Loucy (cell line): ENCODE results near the gene PUM2.

Experiments
- H2AFZ ChIP-seq: fragments of 200-600 bp; sonication (generic); 2 replicates; pipeline ENCODE4 v1.6.0; 2016; ENCODE audit warnings: antibody characterized with exemption, mild to moderate bottlenecking, low read length, moderate library complexity
- H3F3A ChIP-seq: fragments of 200-600 bp; 2 replicates; pipeline ENCODE4 v1.6.0; 2016; ENCODE audit warnings: antibody characterized with exemption, low read depth, mild to moderate bottlenecking
- H3K27me3 ChIP-seq: fragments of 200-600 bp; sonication (generic); 2 replicates; pipeline ENCODE4 v1.6.1; 2014; ENCODE audit warnings: low read length, mild to moderate bottlenecking; ENCODE audit not compliant: insufficient read depth, poor library complexity, severe bottlenecking
- H3K36me3 ChIP-seq: fragments of 200-600 bp; sonication (generic); 2 replicates; pipeline ENCODE4 v1.6.1; 2016; ENCODE audit warnings: low read length; ENCODE audit not compliant: insufficient read depth
- H3K4me1 ChIP-seq: fragments of 200-600 bp; sonication (generic); 2 replicates; pipeline ENCODE4 v1.5.1; 2014; ENCODE audit warnings: low read length, mild to moderate bottlenecking; ENCODE audit not compliant: insufficient read depth, poor library complexity, severe bottlenecking
- H3K4me2 ChIP-seq: fragments of 200-600 bp; sonication (generic); 2 replicates; pipeline ENCODE4 v1.6.0; 2014; ENCODE audit warnings: antibody characterized with exemption, low read length, low read depth, mild to moderate bottlenecking; ENCODE audit not compliant: poor library complexity, severe bottlenecking
- H3K4me3 ChIP-seq: fragments of 200-600 bp; sonication (generic); 2 replicates; pipeline ENCODE4 v1.5.1; 2014; ENCODE audit warnings: low read length, mild to moderate bottlenecking, mixed read lengths; ENCODE audit not compliant: poor library complexity, severe bottlenecking
- H3K79me2 ChIP-seq: fragments of 200-600 bp; sonication (generic); 2 replicates; pipeline ENCODE4 v1.6.1; 2014; ENCODE audit warnings: low read length; ENCODE audit not compliant: insufficient read depth
- H3K9ac ChIP-seq: fragments of 200-600 bp; sonication (generic); 2 replicates; pipeline ENCODE4 v1.6.0; 2014; ENCODE audit warnings: mild to moderate bottlenecking, low read depth, low read length, moderate library complexity; ENCODE audit not compliant: poor library complexity, severe bottlenecking
- H3K9me2 ChIP-seq: fragments of 200-600 bp; sonication (generic); replicated peaks from 2 replicates; pipeline ENCODE4 v1.6.1; 2016; ENCODE audit warnings: low read depth, low read length, mixed read lengths
- H3K9me3 ChIP-seq: fragments of 200-600 bp; sonication (generic); 2 replicates; pipeline ENCODE4 v1.6.1; 2014; ENCODE audit warnings: mild to moderate bottlenecking, antibody characterized with exemption, low read length, low read depth; ENCODE audit not compliant: insufficient read depth
- H4K20me1 ChIP-seq: fragments of 200-600 bp; sonication (generic); 2 replicates; pipeline ENCODE4 v1.6.0; 2014; ENCODE audit warnings: antibody characterized with exemption, low read length, mild to moderate bottlenecking; ENCODE audit not compliant: insufficient read depth, poor library complexity, severe bottlenecking
- EZH2phosphoT487 ChIP-seq: fragments of 200-600 bp; IDR thresholded peaks from 2 replicates; pipeline ENCODE4 v1.6.1; 2018; ENCODE audit warnings: antibody characterized with exemption, mild to moderate bottlenecking, moderate library complexity, borderline replicate concordance
- TF ChIP-seq, protein P1 (sequence below): fragments of 200-600 bp; sonication (generic); conservative IDR thresholded peaks from 2 replicates; pipeline ENCODE4 v1.5.1; 2014; ENCODE audit warnings: mild to moderate bottlenecking, antibody characterized with exemption, low read length

The PUM2 gene

GRCh38 chr2:20333738-20334137, 16.9 kb downstream of the PUM2 start:
- peaks cover 20% of the 10 kb centered on the region for H3K36me3 ChIP-seq
- TF ChIP-seq, protein P1, sequence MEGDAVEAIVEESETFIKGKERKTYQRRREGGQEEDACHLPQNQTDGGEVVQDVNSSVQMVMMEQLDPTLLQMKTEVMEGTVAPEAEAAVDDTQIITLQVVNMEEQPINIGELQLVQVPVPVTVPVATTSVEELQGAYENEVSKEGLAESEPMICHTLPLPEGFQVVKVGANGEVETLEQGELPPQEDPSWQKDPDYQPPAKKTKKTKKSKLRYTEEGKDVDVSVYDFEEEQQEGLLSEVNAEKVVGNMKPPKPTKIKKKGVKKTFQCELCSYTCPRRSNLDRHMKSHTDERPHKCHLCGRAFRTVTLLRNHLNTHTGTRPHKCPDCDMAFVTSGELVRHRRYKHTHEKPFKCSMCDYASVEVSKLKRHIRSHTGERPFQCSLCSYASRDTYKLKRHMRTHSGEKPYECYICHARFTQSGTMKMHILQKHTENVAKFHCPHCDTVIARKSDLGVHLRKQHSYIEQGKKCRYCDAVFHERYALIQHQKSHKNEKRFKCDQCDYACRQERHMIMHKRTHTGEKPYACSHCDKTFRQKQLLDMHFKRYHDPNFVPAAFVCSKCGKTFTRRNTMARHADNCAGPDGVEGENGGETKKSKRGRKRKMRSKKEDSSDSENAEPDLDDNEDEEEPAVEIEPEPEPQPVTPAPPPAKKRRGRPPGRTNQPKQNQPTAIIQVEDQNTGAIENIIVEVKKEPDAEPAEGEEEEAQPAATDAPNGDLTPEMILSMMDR, result no peak
- TF ChIP-seq EZH2phosphoT487, result no peak
- no peak overlapping the region for H3K4me2 ChIP-seq
- H3K9ac ChIP-seq, result no peak overlapping the region
- H2AFZ ChIP-seq, result no peak overlapping the region
- no peaks in the 10 kb centered on the region for H3K27me3 ChIP-seq
- peaks cover 12% of the 10 kb centered on the region; the same call in 1 of the 2 replicates for H3K9me3 ChIP-seq
- no peaks in the 10 kb centered on the region for H3K9me2 ChIP-seq
- H3K4me3 ChIP-seq, result no peak overlapping the region
- H3F3A ChIP-seq, result no peaks in the 10 kb centered on the region
- peaks cover 100% of the 10 kb centered on the region for H3K79me2 ChIP-seq
- peaks cover 13% of the 10 kb centered on the region for H3K4me1 ChIP-seq
- H4K20me1 ChIP-seq, result peaks cover 97% of the 10 kb centered on the region

DNA sequence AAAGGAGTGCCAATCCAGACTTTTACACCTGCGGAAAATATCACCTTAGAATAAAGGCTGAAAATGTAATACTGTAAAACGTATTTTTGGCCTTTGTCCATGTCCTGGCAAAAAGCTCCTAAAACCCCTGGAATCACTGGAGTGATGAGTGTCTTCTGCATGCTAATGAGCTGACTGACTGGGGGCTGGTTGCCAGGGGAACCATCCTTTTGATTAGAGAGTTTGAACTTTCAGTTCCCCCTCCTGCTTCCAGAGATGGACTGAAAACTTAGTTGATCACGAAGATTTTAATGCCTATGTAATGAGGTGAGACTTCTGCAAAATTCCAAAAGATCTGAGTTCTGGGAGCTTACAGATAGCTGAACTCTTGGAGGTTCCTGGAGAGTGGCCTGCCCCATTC, 20.5 kb downstream of the PUM2 start:
- Histone ChIP-seq H3K9me3 (peaks cover 12% of the 10 kb centered on the region; the same call in 1 of the 2 replicates), H3K9me2 (no peaks in the 10 kb centered on the region), H3K27me3 (no peaks in the 10 kb centered on the region), H3K79me2 (peaks cover 99% of the 10 kb centered on the region), H3K4me2 (no peak overlapping the region), H3K36me3 (peaks cover 42% of the 10 kb centered on the region), H3K9ac (no peak overlapping the region), H4K20me1 (peaks cover 98% of the 10 kb centered on the region), H3K4me1 (peaks cover 4% of the 10 kb centered on the region), H3K4me3 (no peak overlapping the region), H3F3A (no peaks in the 10 kb centered on the region), H2AFZ (no peak overlapping the region)
- TF ChIP-seq EZH2phosphoT487, result no peak
- TF ChIP-seq, protein P1, result no peak

GRCh38 chr2:20327370-20327769, 23.3 kb downstream of the PUM2 start:
- Histone ChIP-seq H3K4me3 (no peak overlapping the region), H3F3A (no peaks in the 10 kb centered on the region), H3K4me1 (peaks cover 8% of the 10 kb centered on the region), H3K4me2 (no peak overlapping the region), H3K27me3 (no peaks in the 10 kb centered on the region), H3K79me2 (peaks cover 99% of the 10 kb centered on the region), H2AFZ (no peak overlapping the region), H3K9me2 (no peaks in the 10 kb centered on the region), H4K20me1 (peaks cover 96% of the 10 kb centered on the region), H3K9me3 (peaks cover 12% of the 10 kb centered on the region; the same call in 1 of the 2 replicates), H3K9ac (no peak overlapping the region), H3K36me3 (peaks cover 70% of the 10 kb centered on the region)
- no peak for TF ChIP-seq EZH2phosphoT487

DNA sequence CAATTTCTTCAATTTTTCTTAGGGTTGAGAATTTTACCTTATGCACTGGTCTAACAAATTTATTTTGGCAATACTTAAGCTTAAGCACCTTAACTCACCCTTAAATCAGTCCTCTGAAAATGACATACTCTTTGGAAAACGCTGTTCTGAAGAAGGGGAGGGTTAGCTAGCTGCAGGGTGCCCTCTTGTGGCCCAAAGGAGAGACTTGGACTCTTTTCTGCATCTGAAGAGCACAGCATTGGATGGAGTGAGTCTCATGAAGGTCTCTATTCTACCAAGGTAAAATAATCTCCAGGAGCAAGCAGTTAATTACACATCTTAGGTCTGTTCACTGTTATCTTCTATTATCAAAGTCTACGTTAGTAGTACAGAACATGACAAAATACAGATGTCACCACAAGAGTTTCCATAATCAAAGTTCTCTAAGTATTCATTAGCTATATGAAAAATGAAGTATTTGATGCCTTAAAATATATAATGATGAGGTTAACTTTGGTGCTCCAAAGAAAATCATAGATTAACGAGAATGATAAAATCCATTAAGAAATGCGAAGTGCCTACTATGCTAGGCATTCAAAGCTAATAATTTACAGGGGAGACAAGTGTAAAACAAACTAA, 24.4 kb downstream of the PUM2 start:
- H3K36me3 ChIP-seq, result peaks cover 72% of the 10 kb centered on the region
- no peak overlapping the region for H3K4me3 ChIP-seq
- H3K4me1 ChIP-seq, result peaks cover 8% of the 10 kb centered on the region
- no peak overlapping the region for H2AFZ ChIP-seq
- no peak overlapping the region for H3K9ac ChIP-seq
- H3K9me3 ChIP-seq, result peaks cover 8% of the 10 kb centered on the region; the same call in 1 of the 2 replicates
- H3K9me2 ChIP-seq, result no peaks in the 10 kb centered on the region
- no peaks in the 10 kb centered on the region for H3K27me3 ChIP-seq
- H4K20me1 ChIP-seq, result peaks cover 98% of the 10 kb centered on the region
- TF ChIP-seq, protein P1, result peak; percentile 88
- TF ChIP-seq EZH2phosphoT487, result no peak
- H3F3A ChIP-seq, result no peaks in the 10 kb centered on the region
- H3K79me2 ChIP-seq, result peaks cover 95% of the 10 kb centered on the region
- H3K4me2 ChIP-seq, result no peak overlapping the region
